ENCODE data around the gene HAPLN2. TPM values are rescaled to one million over a fixed set of nuclear protein-coding genes. Genes with fewer than 3 reads are reported as not detected.
A peak's percentile ranks its signal among the peaks of the same experiment; 100 is the strongest.

HAPLN2 gene
- total RNA-seq, 2 donors from 2014 or later, result 1.2 to 1.8 TPM

DNA sequence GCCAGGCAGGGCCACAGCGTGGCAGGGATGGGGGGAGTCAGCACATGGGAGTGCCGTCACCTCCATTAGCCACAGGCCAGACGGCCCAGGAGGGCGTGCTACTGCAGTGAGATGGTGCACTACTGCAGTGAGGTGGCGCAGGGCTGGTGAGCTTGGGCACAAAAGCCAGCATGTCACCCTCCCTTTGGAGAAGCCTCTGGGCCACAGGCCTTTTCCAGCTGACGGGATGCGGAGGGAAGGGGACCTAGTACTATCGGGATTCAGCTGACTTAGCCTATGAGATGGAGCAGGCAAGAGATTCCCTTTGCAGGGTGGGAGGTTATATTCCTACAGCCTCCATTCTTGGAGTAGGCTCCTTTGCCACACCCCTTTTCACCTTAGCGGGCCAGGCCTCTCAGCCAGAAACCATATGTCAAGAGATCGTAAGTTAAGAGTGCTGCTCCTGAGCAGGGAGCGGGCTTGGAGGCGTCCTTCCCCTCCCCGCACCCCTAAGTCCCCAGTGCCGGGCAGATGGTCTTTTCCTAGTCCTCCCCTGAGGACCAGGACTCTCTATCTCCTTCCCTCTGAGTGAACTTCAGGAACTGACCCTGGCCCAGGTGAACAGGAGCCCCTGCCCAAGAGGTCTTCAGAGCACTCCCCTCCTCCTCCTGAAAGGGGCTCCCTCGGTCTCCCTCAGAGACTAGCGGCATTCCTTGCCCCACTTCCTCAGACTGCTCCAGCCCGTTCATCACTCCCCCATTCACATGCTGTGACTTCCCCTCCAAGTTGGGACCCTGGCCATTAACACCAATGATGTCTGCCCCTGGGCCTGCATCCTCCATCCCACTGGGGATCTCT lies 49.8 kb downstream of the HAPLN2 start:
- no peaks in the 10 kb centered on the region for H3K27me3 ChIP-seq
- H3K36me3 ChIP-seq, result peaks cover 33% of the 10 kb centered on the region
- H3K4me1 ChIP-seq, result peaks cover 0 to 90% of the 10 kb centered on the region in 2 donors
- no peak for DNase-seq (ENCODE audit: low spot score)
- H3K9me3 ChIP-seq, result no peaks in the 10 kb centered on the region
- no peak overlapping the region for H3K4me3 ChIP-seq
- peak overlapping the region; percentile 93 to 96 for H3K27ac ChIP-seq
- no peak for TF ChIP-seq CTCF (IDR thresholded peaks at IDR 0.05)

DNA sequence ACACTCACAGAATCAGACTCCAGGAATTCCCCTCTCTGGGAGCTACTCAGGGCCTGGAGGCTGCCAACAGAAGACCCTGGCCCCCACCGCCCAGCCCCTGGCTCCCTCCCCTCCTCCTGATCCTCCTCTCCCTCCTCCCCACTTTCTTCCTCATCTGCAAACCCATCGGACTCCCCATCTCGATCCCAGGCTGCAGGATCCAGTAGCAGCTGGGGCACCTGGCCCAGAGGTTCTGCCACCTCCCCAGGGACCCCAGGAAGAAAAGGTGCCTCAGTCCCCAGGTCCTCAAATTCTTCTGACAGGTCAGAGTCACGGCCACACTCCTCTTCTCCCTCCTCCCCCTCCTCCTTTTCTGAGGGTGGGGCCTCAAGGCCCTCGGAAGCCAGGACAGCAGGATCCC lies 50.6 kb downstream of the HAPLN2 start:
- no peak for TF ChIP-seq CTCF (IDR thresholded peaks at IDR 0.05)
- Histone ChIP-seq H3K9me3 (no peaks in the 10 kb centered on the region), H3K36me3 (peaks cover 37% of the 10 kb centered on the region), H3K27ac (peak overlapping the region; percentile 93 to 96), H3K4me3 (no peak overlapping the region), H3K27me3 (no peaks in the 10 kb centered on the region), H3K4me1 (peaks cover 0 to 90% of the 10 kb centered on the region in 2 donors)
- no peak for DNase-seq (ENCODE audit: low spot score)

DNA sequence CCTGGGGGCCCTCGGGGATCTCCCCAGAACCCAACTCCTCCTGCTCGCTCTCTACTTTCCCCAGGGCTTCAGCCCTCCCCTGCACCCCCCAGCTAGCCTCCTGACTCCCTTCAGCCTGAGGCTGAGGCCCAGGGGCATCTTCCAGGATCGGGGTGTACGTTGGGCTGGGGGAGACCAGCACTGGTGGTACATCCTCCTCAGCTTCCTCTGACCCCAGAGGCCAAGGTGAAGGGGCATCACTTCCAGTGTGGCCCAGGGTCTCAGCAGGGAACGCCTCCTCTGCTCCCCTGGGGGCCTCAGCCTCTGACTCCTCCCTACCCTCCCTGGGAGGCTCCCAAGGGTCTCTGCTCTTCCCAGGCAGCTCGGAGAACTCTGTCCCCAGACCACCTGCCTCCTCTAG lies 51.1 kb downstream of the HAPLN2 start:
- H3K27ac ChIP-seq, result peak overlapping the region; percentile 93 to 96
- no peak for DNase-seq (ENCODE audit: low spot score)
- peaks cover 0 to 90% of the 10 kb centered on the region in 2 donors for H3K4me1 ChIP-seq
- peaks cover 41% of the 10 kb centered on the region for H3K36me3 ChIP-seq
- TF ChIP-seq CTCF (IDR thresholded peaks at IDR 0.05), result no peak
- no peaks in the 10 kb centered on the region for H3K9me3 ChIP-seq
- no peak overlapping the region for H3K4me3 ChIP-seq
- no peaks in the 10 kb centered on the region for H3K27me3 ChIP-seq

DNA sequence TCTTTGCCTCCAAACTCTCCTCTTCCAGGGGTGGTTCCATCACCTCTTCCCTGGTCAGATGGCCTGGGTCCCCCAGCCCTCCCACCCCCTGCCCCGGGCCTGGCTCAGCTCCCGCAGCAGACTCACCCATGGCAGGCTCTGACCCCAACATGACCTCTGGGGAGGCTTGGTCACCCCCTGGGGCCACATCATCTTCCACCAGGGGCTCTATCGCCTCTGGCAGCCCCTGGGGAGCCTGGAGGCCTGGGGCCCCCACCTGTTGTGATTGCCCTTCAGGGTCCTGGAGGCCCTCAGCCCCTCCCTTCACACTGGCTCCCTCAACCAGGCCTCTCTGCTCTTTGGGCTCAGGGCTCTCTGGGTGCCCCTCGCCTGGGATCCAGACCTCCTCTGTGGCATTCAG lies 51.6 kb downstream of the HAPLN2 start:
- Histone ChIP-seq H3K4me3 (no peak overlapping the region), H3K36me3 (peaks cover 41% of the 10 kb centered on the region), H3K27me3 (no peaks in the 10 kb centered on the region), H3K9me3 (no peaks in the 10 kb centered on the region), H3K4me1 (peaks cover 0 to 90% of the 10 kb centered on the region in 2 donors), H3K27ac (peak overlapping the region; percentile 93 to 96)
- DNase-seq (ENCODE audit: low spot score), result no peak
- no peak for TF ChIP-seq CTCF (IDR thresholded peaks at IDR 0.05)

GRCh38 chr1:156671804-156672203 lies 52.6 kb downstream of the HAPLN2 start:
- peak overlapping the region; percentile 93 to 96 for H3K27ac ChIP-seq
- peaks cover 0 to 88% of the 10 kb centered on the region in 2 donors for H3K4me1 ChIP-seq
- peaks cover 41% of the 10 kb centered on the region for H3K36me3 ChIP-seq
- TF ChIP-seq CTCF (IDR thresholded peaks at IDR 0.05), result no peak
- no peak overlapping the region for H3K4me3 ChIP-seq
- H3K27me3 ChIP-seq, result no peaks in the 10 kb centered on the region
- H3K9me3 ChIP-seq, result no peaks in the 10 kb centered on the region
- DNase-seq (ENCODE audit: low spot score), result no peak
